MM.1S (cell line): ENCODE results near the gene CROCC2.

Experiments
- DNase-seq: peaks from one replicate; pipeline ENCODE4 v3.0.0-alpha.2; 2015
- H2AFZ ChIP-seq: fragments of 300-600 bp; sonication (generic); 2 replicates; pipeline ENCODE4 v1.6.0; 2016; ENCODE audit warnings: antibody characterized with exemption, low read length
- H3F3A ChIP-seq: fragments of 300-600 bp; sonication (generic); 2 replicates; pipeline ENCODE4 v1.6.1; 2016; ENCODE audit warnings: mild to moderate bottlenecking, antibody characterized with exemption, low read length, moderate library complexity, mixed read lengths; ENCODE audit not compliant: insufficient read depth
- H3K27ac ChIP-seq: fragments of 300-600 bp; sonication (generic); 2 replicates; pipeline ENCODE4 v1.5.1; 2016; ENCODE audit warnings: mild to moderate bottlenecking, low read length
- H3K27me3 ChIP-seq: fragments of 300-600 bp; sonication (generic); replicated peaks from 2 replicates; pipeline ENCODE4 v1.6.0; 2016; ENCODE audit warnings: low read length; ENCODE audit not compliant: insufficient read depth
- H3K36me3 ChIP-seq: fragments of 300-600 bp; sonication (generic); replicated peaks from 2 replicates; pipeline ENCODE4 v1.6.1; 2016; ENCODE audit warnings: mild to moderate bottlenecking, low read length, mixed read lengths; ENCODE audit not compliant: insufficient read depth
- H3K4me1 ChIP-seq: fragments of 300-600 bp; sonication (generic); 2 replicates; pipeline ENCODE4 v1.6.1; 2016; ENCODE audit warnings: low read length, mixed read lengths
- H3K4me2 ChIP-seq: fragments of 300-600 bp; sonication (generic); 2 replicates; pipeline ENCODE4 v1.6.0; 2016; ENCODE audit warnings: low read depth, low read length
- H3K4me3 ChIP-seq: fragments of 300-600 bp; sonication (generic); 2 replicates; pipeline ENCODE4 v1.5.1; 2016; ENCODE audit warnings: low read length, mixed read lengths
- H3K79me2 ChIP-seq: fragments of 300-600 bp; sonication (generic); 2 replicates; pipeline ENCODE4 v1.6.1; 2016; ENCODE audit warnings: mixed run types, low read length, mixed read lengths
- H3K9ac ChIP-seq: fragments of 300-600 bp; sonication (generic); 2 replicates; pipeline ENCODE4 v1.6.1; 2016; ENCODE audit warnings: low read length, mixed read lengths
- H3K9me2 ChIP-seq: fragments of 300-600 bp; sonication (generic); replicated peaks from 2 replicates; pipeline ENCODE4 v1.6.1; 2016; ENCODE audit warnings: mild to moderate bottlenecking, low read length, mixed read lengths; ENCODE audit not compliant: insufficient read depth
- H3K9me3 ChIP-seq: fragments of 300-600 bp; sonication (generic); replicated peaks from 2 replicates; pipeline ENCODE4 v1.6.1; 2016; ENCODE audit warnings: mild to moderate bottlenecking, low read length, mixed read lengths; ENCODE audit not compliant: insufficient read depth
- H4K20me1 ChIP-seq: fragments of 300-600 bp; sonication (generic); 2 replicates; pipeline ENCODE4 v1.6.1; 2016; ENCODE audit warnings: mild to moderate bottlenecking, low read length, moderate library complexity, mixed read lengths; ENCODE audit not compliant: insufficient read depth
- EZH2 ChIP-seq: fragments of 300-600 bp; sonication (generic); optimal IDR thresholded peaks from 2 replicates; pipeline ENCODE3; 2017; ENCODE audit warnings: low read depth, mild to moderate bottlenecking, antibody characterized with exemption, low read length, mixed read lengths
- EZH2phosphoT487 ChIP-seq: fragments of 300-600 bp; sonication (generic); IDR thresholded peaks from 2 replicates; pipeline ENCODE4 v1.6.1; 2018; ENCODE audit warnings: antibody characterized with exemption, low read length
- TF ChIP-seq, protein P1 (sequence below): fragments of 300-600 bp; sonication (generic); IDR thresholded peaks from 2 replicates; pipeline ENCODE4 v1.5.1; 2016; ENCODE audit warnings: antibody characterized with exemption, low read length, mixed read lengths

Gene CROCC2

DNA sequence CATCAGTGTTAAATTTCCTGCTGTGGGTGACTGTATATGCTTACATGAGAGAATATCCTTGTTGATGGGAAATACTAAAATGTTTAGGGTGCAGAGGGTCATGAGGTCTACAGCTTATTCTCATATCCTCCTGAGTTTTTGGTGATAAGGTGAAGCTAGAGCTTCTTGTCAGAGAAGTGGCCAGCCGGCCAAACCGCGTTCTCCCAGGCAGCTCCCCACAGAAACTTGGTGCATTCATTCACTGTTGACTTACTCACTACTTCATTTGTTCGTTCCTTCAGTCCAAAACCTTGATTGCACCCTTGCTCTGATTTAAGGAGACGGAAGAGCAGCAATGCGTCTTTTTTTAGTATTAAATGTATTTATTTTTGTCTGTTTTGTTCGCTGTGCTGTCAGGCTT lies 101.0 kb downstream of the CROCC2 start:
- H2AFZ ChIP-seq, result no peak overlapping the region
- no peaks in the 10 kb centered on the region for H3K79me2 ChIP-seq
- H3K9ac ChIP-seq, result no peak overlapping the region
- DNase-seq, result no peak
- peaks cover 42% of the 10 kb centered on the region for H3K27me3 ChIP-seq
- no peak overlapping the region for H3K4me2 ChIP-seq
- no peaks in the 10 kb centered on the region for H3K9me3 ChIP-seq
- TF ChIP-seq EZH2phosphoT487, result no peak
- TF ChIP-seq, protein P1, sequence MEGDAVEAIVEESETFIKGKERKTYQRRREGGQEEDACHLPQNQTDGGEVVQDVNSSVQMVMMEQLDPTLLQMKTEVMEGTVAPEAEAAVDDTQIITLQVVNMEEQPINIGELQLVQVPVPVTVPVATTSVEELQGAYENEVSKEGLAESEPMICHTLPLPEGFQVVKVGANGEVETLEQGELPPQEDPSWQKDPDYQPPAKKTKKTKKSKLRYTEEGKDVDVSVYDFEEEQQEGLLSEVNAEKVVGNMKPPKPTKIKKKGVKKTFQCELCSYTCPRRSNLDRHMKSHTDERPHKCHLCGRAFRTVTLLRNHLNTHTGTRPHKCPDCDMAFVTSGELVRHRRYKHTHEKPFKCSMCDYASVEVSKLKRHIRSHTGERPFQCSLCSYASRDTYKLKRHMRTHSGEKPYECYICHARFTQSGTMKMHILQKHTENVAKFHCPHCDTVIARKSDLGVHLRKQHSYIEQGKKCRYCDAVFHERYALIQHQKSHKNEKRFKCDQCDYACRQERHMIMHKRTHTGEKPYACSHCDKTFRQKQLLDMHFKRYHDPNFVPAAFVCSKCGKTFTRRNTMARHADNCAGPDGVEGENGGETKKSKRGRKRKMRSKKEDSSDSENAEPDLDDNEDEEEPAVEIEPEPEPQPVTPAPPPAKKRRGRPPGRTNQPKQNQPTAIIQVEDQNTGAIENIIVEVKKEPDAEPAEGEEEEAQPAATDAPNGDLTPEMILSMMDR, result no peak
- H3F3A ChIP-seq, result no peaks in the 10 kb centered on the region
- no peaks in the 10 kb centered on the region for H3K36me3 ChIP-seq
- H4K20me1 ChIP-seq, result no peaks in the 10 kb centered on the region
- no peaks in the 10 kb centered on the region for H3K9me2 ChIP-seq
- no peak overlapping the region for H3K4me3 ChIP-seq
- no peaks in the 10 kb centered on the region for H3K4me1 ChIP-seq
- no peak overlapping the region for H3K27ac ChIP-seq

DNA sequence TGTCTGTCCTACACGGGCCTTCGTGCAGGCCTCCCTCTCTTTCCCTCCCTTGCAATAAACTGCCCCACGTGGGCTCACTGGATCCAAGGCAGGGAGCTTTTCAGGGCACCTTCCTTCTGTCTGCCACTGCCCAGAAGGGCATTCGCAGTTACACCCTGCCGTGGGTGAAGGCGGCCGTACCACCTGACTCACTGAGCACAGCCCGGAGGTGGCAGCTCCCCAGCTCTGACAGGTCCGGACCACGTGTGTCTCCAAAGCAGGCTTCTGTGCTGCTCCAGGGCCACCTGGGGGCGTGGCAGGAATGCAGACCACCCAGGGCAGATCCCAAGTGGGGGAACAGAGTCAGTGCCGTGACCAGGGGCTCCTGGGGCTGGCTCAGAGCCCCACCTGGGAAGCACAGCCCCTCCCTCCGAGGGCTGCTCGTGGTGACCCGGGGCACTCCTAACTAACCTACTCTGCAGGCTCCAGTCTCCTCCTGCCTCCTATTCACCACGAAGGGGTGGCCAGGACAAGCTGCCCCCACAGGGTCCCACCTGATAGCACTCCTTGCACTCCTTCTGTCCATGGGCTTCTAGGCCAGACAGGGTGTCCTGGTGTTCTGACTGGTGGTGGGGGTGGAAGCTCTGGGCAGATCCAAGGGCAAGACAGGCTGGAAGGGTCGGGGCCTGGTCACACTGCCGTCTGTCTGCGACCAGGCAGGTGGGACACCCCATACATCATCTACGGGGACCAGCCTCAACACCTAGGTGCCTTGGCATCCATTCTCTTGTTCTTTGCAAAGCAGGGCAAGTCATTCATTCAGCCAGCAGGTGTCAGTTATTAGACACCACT lies 102.0 kb downstream of the CROCC2 start:
- H3K27ac ChIP-seq, result no peak overlapping the region
- H2AFZ ChIP-seq, result no peak overlapping the region
- peaks cover 47% of the 10 kb centered on the region for H3K27me3 ChIP-seq
- no peaks in the 10 kb centered on the region for H3F3A ChIP-seq
- H3K36me3 ChIP-seq, result no peaks in the 10 kb centered on the region
- H3K9me3 ChIP-seq, result no peaks in the 10 kb centered on the region
- H3K9me2 ChIP-seq, result no peaks in the 10 kb centered on the region
- H4K20me1 ChIP-seq, result no peaks in the 10 kb centered on the region
- H3K4me2 ChIP-seq, result no peak overlapping the region
- H3K4me1 ChIP-seq, result no peaks in the 10 kb centered on the region
- H3K4me3 ChIP-seq, result no peak overlapping the region
- H3K9ac ChIP-seq, result no peak overlapping the region
- DNase-seq, result no peak
- no peaks in the 10 kb centered on the region for H3K79me2 ChIP-seq
- no peak for TF ChIP-seq EZH2

DNA sequence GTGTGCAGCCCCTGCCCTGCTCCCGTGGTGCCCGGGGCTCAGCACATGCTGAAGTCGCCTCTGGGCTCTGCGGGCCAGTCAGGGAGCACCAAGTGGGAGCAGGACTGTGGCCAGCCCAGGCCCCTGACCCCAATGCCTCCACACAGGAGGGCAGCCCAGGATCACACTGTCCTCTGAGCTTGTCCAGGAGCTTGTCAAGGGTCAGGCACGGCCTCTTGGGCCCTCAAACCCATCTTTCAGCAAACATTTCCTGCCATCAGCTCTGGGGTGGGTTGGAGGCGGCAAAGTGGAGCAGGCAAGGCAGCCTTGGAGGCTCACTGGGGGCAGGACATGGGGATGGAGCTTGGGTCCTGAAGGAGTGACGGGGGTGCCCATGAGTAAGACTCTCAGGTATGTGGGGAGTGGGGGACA lies 102.6 kb downstream of the CROCC2 start:
- Histone ChIP-seq H3K27me3 (peaks cover 47% of the 10 kb centered on the region), H3F3A (no peaks in the 10 kb centered on the region)

DNA sequence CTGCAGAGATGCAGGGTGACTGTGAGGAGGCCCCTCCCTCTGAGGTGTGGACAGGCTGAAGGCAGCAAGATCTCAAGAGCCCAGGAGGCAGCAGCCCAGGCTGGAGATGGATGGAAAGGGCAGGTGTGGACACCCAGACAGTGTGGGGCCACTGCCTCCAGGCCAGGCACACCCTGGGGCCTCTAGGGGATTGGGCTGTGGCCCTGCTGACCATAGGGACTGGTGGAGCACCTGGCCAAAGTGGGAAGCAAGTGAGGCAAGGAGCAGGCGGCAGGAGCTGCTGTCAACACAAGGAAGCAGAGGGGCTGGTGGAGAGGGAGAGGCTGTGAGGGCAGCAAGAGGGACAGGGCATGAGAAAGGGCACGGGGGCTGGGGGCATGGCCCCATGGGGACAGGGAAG lies 103.1 kb downstream of the CROCC2 start:
- no peak overlapping the region for H3K4me3 ChIP-seq
- no peaks in the 10 kb centered on the region for H3K79me2 ChIP-seq
- H3K4me2 ChIP-seq, result no peak overlapping the region
- no peaks in the 10 kb centered on the region for H3K9me2 ChIP-seq
- no peak for DNase-seq
- H3K27ac ChIP-seq, result no peak overlapping the region
- H3K36me3 ChIP-seq, result no peaks in the 10 kb centered on the region
- no peaks in the 10 kb centered on the region for H3F3A ChIP-seq
- no peaks in the 10 kb centered on the region for H3K9me3 ChIP-seq
- no peak overlapping the region for H3K9ac ChIP-seq
- H2AFZ ChIP-seq, result no peak overlapping the region
- H4K20me1 ChIP-seq, result no peaks in the 10 kb centered on the region
- TF ChIP-seq, protein P1, result no peak
- TF ChIP-seq EZH2phosphoT487, result no peak
- no peak for TF ChIP-seq EZH2
- H3K27me3 ChIP-seq, result peaks cover 47% of the 10 kb centered on the region
- H3K4me1 ChIP-seq, result no peaks in the 10 kb centered on the region

More for the DNA sequence above, 102.6 kb downstream of the CROCC2 start:
- Histone ChIP-seq H3K4me3 (no peak overlapping the region), H3K4me2 (no peak overlapping the region), H3K9ac (no peak overlapping the region), H3K27ac (no peak overlapping the region), H3K4me1 (no peaks in the 10 kb centered on the region), H4K20me1 (no peaks in the 10 kb centered on the region), H3K36me3 (no peaks in the 10 kb centered on the region), H3K9me2 (no peaks in the 10 kb centered on the region), H3K9me3 (no peaks in the 10 kb centered on the region), H3K79me2 (no peaks in the 10 kb centered on the region), H2AFZ (no peak overlapping the region)
- DNase-seq, result no peak
- TF ChIP-seq EZH2 (no peak), EZH2phosphoT487 (no peak)
- TF ChIP-seq, protein P1, result no peak
